ENCODE results near the gene FBXL7. TPM values are rescaled to one million over a fixed set of nuclear protein-coding genes. Genes with fewer than 3 reads are reported as not detected.

The FBXL7 gene
- total and polyA plus RNA-seq, 2 experiments from 2014 or later: 4.5 to 15.2 TPM

GRCh38 chr5:15476977-15477376, 23.0 kb upstream of the FBXL7 start:
- Histone ChIP-seq H3K27me3 (ENCODE audit: insufficient read depth) (no peaks in the 10 kb centered on the region), H3K79me2 (replicated peaks; ENCODE audit: insufficient read depth) (no peaks in the 10 kb centered on the region), H3K4me3 (no peak overlapping the region), H3K4me1 (ENCODE audit: insufficient read depth) (no peaks in the 10 kb centered on the region), H3K27ac (ENCODE audit: low read depth) (no peak overlapping the region), H3K4me2 (no peak overlapping the region), H2AFZ (no peak overlapping the region), H3K36me3 (ENCODE audit: insufficient read depth) (no peaks in the 10 kb centered on the region; the same call in 1 of the 2 replicates), H3K9me2 (ENCODE audit: insufficient read depth) (peaks cover 20% of the 10 kb centered on the region; the same call in 1 of the 2 replicates), H4K20me1 (replicated peaks; ENCODE audit: insufficient read depth) (no peaks in the 10 kb centered on the region), H3F3A (replicated peaks; ENCODE audit: low read depth) (no peaks in the 10 kb centered on the region)
- ATAC-seq: no peak
- no peak overlapping the region for H3K4me3 Mint-ChIP-seq
- H3K27ac Mint-ChIP-seq: no peak overlapping the region
- DNase-seq (ENCODE audit: low spot score): no peak
- H3K36me3 Mint-ChIP-seq (ENCODE audit: low read depth): no peaks in the 10 kb centered on the region
- H3K27me3 Mint-ChIP-seq (ENCODE audit: insufficient read depth, low read depth, poor library complexity): no peaks in the 10 kb centered on the region
- H3K4me1 Mint-ChIP-seq: no peaks in the 10 kb centered on the region
- H3K9me3 Mint-ChIP-seq: peaks cover 4% of the 10 kb centered on the region; the same call in 1 of the 3 replicates
- TF ChIP-seq CREB1 (CRISPR knock-in tag; IDR thresholded peaks at IDR 0.05; ENCODE audit: low read depth) (no peak), ETS1 (IDR thresholded peaks at IDR 0.05) (no peak), ZNF114 (CRISPR knock-in tag; IDR thresholded peaks at IDR 0.05) (no peak), JUNB (IDR thresholded peaks at IDR 0.05; ENCODE audit: unreplicated experiment) (no peak), CTCF (conservative IDR thresholded peaks at IDR 0.05; ENCODE audit: low read depth in 2 of 2) (no peak), ZNF331 (CRISPR knock-in tag; IDR thresholded peaks at IDR 0.05; ENCODE audit: low read depth) (no peak), NANOG (IDR thresholded peaks at IDR 0.05; ENCODE audit: borderline replicate concordance) (no peak)
- TF ChIP-seq, protein P1, sequence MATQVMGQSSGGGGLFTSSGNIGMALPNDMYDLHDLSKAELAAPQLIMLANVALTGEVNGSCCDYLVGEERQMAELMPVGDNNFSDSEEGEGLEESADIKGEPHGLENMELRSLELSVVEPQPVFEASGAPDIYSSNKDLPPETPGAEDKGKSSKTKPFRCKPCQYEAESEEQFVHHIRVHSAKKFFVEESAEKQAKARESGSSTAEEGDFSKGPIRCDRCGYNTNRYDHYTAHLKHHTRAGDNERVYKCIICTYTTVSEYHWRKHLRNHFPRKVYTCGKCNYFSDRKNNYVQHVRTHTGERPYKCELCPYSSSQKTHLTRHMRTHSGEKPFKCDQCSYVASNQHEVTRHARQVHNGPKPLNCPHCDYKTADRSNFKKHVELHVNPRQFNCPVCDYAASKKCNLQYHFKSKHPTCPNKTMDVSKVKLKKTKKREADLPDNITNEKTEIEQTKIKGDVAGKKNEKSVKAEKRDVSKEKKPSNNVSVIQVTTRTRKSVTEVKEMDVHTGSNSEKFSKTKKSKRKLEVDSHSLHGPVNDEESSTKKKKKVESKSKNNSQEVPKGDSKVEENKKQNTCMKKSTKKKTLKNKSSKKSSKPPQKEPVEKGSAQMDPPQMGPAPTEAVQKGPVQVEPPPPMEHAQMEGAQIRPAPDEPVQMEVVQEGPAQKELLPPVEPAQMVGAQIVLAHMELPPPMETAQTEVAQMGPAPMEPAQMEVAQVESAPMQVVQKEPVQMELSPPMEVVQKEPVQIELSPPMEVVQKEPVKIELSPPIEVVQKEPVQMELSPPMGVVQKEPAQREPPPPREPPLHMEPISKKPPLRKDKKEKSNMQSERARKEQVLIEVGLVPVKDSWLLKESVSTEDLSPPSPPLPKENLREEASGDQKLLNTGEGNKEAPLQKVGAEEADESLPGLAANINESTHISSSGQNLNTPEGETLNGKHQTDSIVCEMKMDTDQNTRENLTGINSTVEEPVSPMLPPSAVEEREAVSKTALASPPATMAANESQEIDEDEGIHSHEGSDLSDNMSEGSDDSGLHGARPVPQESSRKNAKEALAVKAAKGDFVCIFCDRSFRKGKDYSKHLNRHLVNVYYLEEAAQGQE (IDR thresholded peaks at IDR 0.05; ENCODE audit: unreplicated experiment): no peak

- Mint-ChIP-seq H3K36me3 (ENCODE audit: low read depth) (no peaks in the 10 kb centered on the region), H3K27ac (no peak overlapping the region), H3K27me3 (ENCODE audit: insufficient read depth, low read depth, poor library complexity) (no peaks in the 10 kb centered on the region), H3K9me3 (peaks cover 4% of the 10 kb centered on the region; the same call in 1 of the 3 replicates), H3K4me1 (no peaks in the 10 kb centered on the region), H3K4me3 (no peak overlapping the region)
- H3K9me2 ChIP-seq (ENCODE audit: insufficient read depth): peaks cover 30% of the 10 kb centered on the region; the same call in 1 of the 2 replicates
- no peak for ATAC-seq
- no peaks in the 10 kb centered on the region for H3K27me3 ChIP-seq (ENCODE audit: insufficient read depth)
- no peak overlapping the region for H3K4me2 ChIP-seq
- H3K27ac ChIP-seq (ENCODE audit: low read depth): no peak overlapping the region
- no peak overlapping the region for H3K4me3 ChIP-seq
- no peak for DNase-seq (ENCODE audit: low spot score)
- H3K36me3 ChIP-seq (ENCODE audit: insufficient read depth): no peaks in the 10 kb centered on the region; the same call in 1 of the 2 replicates
- no peaks in the 10 kb centered on the region for H3K79me2 ChIP-seq (replicated peaks; ENCODE audit: insufficient read depth)
- no peak overlapping the region for H2AFZ ChIP-seq
- no peaks in the 10 kb centered on the region; the same call in 1 of the 2 replicates for H4K20me1 ChIP-seq (replicated peaks; ENCODE audit: insufficient read depth)
- TF ChIP-seq NANOG (IDR thresholded peaks at IDR 0.05; ENCODE audit: borderline replicate concordance): no peak
- no peak for TF ChIP-seq EZH2 (IDR thresholded peaks at IDR 0.05; ENCODE audit: low read depth, unreplicated experiment)
- TF ChIP-seq ZNF331 (CRISPR knock-in tag; IDR thresholded peaks at IDR 0.05; ENCODE audit: low read depth): no peak
- no peaks in the 10 kb centered on the region for H3K4me1 ChIP-seq (ENCODE audit: insufficient read depth)
- no peaks in the 10 kb centered on the region for H3F3A ChIP-seq (replicated peaks; ENCODE audit: low read depth)
Measured at GRCh38 chr5:15480436-15480835, 19.5 kb upstream of the FBXL7 start.
